ENCODE results near the gene RBL1. TPM values are rescaled to one million over a fixed set of nuclear protein-coding genes. Genes with fewer than 3 reads are reported as not detected.

Gene RBL1
- total and polyA plus RNA-seq, 2 of the 4 experiments (the other 2 are of a cell fraction): 3.3 to 7.5 TPM

DNA sequence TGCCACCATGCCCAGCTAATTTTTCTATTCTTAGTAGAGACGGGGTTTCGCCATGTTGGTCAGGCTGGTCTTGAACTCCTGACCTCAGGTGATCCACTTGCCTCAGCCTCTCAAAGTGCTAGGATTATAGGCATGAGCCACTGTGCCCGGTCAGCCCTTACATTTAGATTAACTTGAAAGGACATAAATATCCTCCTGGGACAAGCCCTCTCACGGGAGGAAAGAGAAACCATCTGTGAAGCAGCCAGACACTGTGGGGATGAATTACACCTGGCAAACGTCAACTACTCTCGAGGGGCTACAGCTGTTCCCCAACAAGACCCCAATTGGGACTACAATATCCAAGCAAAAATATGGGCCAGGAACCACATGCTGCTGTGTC, 111.5 kb downstream of the RBL1 start:
- Histone ChIP-seq H3K36me3 (ENCODE audit: control insufficient read depth, insufficient read depth, low read length) (no peaks in the 10 kb centered on the region), H3K14ac (replicated peaks; ENCODE audit: low read depth, low read length) (no peak overlapping the region), H3K4me2 (ENCODE audit: low read depth, low read length) (no peak overlapping the region), H2AK5ac (ENCODE audit: low read depth, low read length) (no peak overlapping the region), H3K4ac (ENCODE audit: low read depth, low read length) (no peak overlapping the region), H3K9me3 (ENCODE audit: control insufficient read depth, insufficient read depth, low read length) (no peaks in the 10 kb centered on the region), H3K4me1 (ENCODE audit: control insufficient read depth, insufficient read depth, low read length) (no peaks in the 10 kb centered on the region), H3K4me3 (ENCODE audit: insufficient read depth, low read depth, low read length) (no peak overlapping the region), H2BK5ac (ENCODE audit: low read depth, low read length, poor library complexity, severe bottlenecking) (no peak overlapping the region), H2BK20ac (ENCODE audit: low read depth, low read length) (no peak overlapping the region), H3K23ac (ENCODE audit: low read depth, low read length) (no peak overlapping the region), H2BK120ac (ENCODE audit: low read depth, low read length) (no peak overlapping the region), H3K27me3 (ENCODE audit: control insufficient read depth, insufficient read depth, low read length) (no peaks in the 10 kb centered on the region), H3K9ac (ENCODE audit: low read depth, low read length) (no peak overlapping the region), H4K5ac (ENCODE audit: low read depth, low read length) (no peak overlapping the region), H3K56ac (ENCODE audit: extremely low read depth, insufficient read depth, low read length) (no peak overlapping the region), H4K8ac (ENCODE audit: low read depth in 2 of 2, low read length in 2 of 2) (no peak overlapping the region), H3K9me1 (ENCODE audit: insufficient read depth, low read length) (no peaks in the 10 kb centered on the region), H3K18ac (ENCODE audit: low read depth, low read length) (no peak overlapping the region), H4K91ac (ENCODE audit: insufficient read depth, low read depth, low read length) (no peak overlapping the region), H2BK15ac (ENCODE audit: low read depth, low read length) (no peak overlapping the region), H2AK9ac (replicated peaks; ENCODE audit: low read depth, low read length, poor library complexity) (no peak overlapping the region), H4K20me1 (ENCODE audit: insufficient read depth, low read length) (no peaks in the 10 kb centered on the region), H2AFZ (replicated peaks; ENCODE audit: low read length, poor library complexity) (no peak overlapping the region), H3K27ac (ENCODE audit: insufficient read depth, low read length) (no peak overlapping the region), H3K79me1 (ENCODE audit: low read depth in 1 of 2, low read length in 2 of 2) (no peaks in the 10 kb centered on the region)
- in situ Hi-C loops (cut with MboI; ENCODE audit: low sequenced_read_pairs) (no loop called here), intact Hi-C loops (cut with micrococcal nuclease) (no loop called here), dilution Hi-C loops (cut with HindIII; ENCODE audit: low sequenced_read_pairs, unreplicated experiment) (no loop called here)
- BruUV-seq (replicated peaks): no TSS peak
- ChIA-PET CTCF (no interaction called here), POLR2A (ENCODE audit: unreplicated experiment) (no interaction called here)
- 20% methylated on average over 1 of the region's 6 CpGs; no CpG with 5 or more reads in 1 of the 2 experiments for WGBS, 2 experiments (ENCODE audit: extremely low coverage in 2 of 2, insufficient read length in 1 of 2)
- ATAC-seq (ENCODE audit: low read depth): no peak
- no peak for DNase-seq
- TF ChIP-seq MAZ (IDR thresholded peaks at IDR 0.05; ENCODE audit: borderline replicate concordance, low read depth, low read length) (no peak), RCOR1 (IDR thresholded peaks at IDR 0.05; ENCODE audit: insufficient replicate concordance, low read length) (no peak), RFX5 (IDR thresholded peaks at IDR 0.05; ENCODE audit: low read depth, low read length) (no peak), FOS (IDR thresholded peaks at IDR 0.05; ENCODE audit: low read depth, low read length) (no peak), CEBPB (IDR thresholded peaks at IDR 0.05; ENCODE audit: low read depth, low read length) (no peak), SMC3 (IDR thresholded peaks at IDR 0.05; ENCODE audit: low read depth, low read length) (no peak), MAFK (IDR thresholded peaks at IDR 0.05; ENCODE audit: low read depth, low read length) (no peak), MXI1 (IDR thresholded peaks at IDR 0.05; ENCODE audit: borderline replicate concordance, low read depth, low read length) (no peak), BHLHE40 (IDR thresholded peaks at IDR 0.05; ENCODE audit: low read depth, low read length) (no peak), CHD1 (IDR thresholded peaks at IDR 0.05; ENCODE audit: low read depth, low read length) (no peak), NFE2L2 (IDR thresholded peaks at IDR 0.05; ENCODE audit: low read depth, low read length) (no peak), RAD21 (IDR thresholded peaks at IDR 0.05; ENCODE audit: low read length) (no peak), POLR2A (IDR thresholded peaks at IDR 0.05; ENCODE audit: low read depth, low read length) (no peak)
- TF ChIP-seq, protein P1, sequence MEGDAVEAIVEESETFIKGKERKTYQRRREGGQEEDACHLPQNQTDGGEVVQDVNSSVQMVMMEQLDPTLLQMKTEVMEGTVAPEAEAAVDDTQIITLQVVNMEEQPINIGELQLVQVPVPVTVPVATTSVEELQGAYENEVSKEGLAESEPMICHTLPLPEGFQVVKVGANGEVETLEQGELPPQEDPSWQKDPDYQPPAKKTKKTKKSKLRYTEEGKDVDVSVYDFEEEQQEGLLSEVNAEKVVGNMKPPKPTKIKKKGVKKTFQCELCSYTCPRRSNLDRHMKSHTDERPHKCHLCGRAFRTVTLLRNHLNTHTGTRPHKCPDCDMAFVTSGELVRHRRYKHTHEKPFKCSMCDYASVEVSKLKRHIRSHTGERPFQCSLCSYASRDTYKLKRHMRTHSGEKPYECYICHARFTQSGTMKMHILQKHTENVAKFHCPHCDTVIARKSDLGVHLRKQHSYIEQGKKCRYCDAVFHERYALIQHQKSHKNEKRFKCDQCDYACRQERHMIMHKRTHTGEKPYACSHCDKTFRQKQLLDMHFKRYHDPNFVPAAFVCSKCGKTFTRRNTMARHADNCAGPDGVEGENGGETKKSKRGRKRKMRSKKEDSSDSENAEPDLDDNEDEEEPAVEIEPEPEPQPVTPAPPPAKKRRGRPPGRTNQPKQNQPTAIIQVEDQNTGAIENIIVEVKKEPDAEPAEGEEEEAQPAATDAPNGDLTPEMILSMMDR (conservative IDR thresholded peaks at IDR 0.05; ENCODE audit: low read depth, low read length): no peak
- TF ChIP-seq, protein P2, sequence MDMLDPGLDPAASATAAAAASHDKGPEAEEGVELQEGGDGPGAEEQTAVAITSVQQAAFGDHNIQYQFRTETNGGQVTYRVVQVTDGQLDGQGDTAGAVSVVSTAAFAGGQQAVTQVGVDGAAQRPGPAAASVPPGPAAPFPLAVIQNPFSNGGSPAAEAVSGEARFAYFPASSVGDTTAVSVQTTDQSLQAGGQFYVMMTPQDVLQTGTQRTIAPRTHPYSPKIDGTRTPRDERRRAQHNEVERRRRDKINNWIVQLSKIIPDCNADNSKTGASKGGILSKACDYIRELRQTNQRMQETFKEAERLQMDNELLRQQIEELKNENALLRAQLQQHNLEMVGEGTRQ (IDR thresholded peaks at IDR 0.05; ENCODE audit: low read depth, low read length): no peak
- TF ChIP-seq, protein P3, sequence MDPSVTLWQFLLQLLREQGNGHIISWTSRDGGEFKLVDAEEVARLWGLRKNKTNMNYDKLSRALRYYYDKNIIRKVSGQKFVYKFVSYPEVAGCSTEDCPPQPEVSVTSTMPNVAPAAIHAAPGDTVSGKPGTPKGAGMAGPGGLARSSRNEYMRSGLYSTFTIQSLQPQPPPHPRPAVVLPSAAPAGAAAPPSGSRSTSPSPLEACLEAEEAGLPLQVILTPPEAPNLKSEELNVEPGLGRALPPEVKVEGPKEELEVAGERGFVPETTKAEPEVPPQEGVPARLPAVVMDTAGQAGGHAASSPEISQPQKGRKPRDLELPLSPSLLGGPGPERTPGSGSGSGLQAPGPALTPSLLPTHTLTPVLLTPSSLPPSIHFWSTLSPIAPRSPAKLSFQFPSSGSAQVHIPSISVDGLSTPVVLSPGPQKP (IDR thresholded peaks at IDR 0.05; ENCODE audit: borderline replicate concordance, low read depth, low read length): no peak

All from IMR-90 (cell line).